GM10266 (cell line): Measurements from ENCODE around the gene RGS5.
"Not testable (repeated sequence)": the region's sequence is repeated elsewhere in the genome, so short reads cannot be mapped to it uniquely, and the experiment has no call there.

Source experiments
- DNase-seq: peaks from one replicate; pipeline ENCODE4 v3.0.0; 2012; ENCODE audit errors: extremely low spot score
- CTCF ChIP-seq: IDR thresholded peaks from 2 replicates; pipeline ENCODE4 v1.5.1; 2012; ENCODE audit warnings: mild to moderate bottlenecking, low read depth; ENCODE audit not compliant: control insufficient read depth, insufficient read depth; ENCODE audit errors: missing control alignments

Gene RGS5

DNA sequence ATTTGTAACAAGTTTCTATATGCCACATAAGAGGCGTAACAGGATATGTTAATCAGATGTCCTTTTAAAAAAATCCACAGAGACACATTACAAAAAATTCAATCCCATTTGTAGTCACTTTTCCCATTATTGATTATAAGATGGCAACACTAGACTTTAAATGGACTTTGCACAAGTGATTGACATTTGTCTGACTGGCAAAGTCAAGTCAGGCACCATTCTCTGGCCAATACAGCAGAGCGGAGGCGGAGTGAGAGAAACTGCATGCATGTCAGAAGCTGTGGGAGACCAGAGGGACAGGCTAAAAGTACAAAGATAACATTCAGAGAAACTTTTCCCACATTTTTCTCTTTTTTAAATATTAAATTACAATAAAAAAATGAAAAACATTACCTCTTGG, 28.1 kb upstream of the RGS5 start:
- no peak for TF ChIP-seq CTCF
- DNase-seq, result no peak

DNA sequence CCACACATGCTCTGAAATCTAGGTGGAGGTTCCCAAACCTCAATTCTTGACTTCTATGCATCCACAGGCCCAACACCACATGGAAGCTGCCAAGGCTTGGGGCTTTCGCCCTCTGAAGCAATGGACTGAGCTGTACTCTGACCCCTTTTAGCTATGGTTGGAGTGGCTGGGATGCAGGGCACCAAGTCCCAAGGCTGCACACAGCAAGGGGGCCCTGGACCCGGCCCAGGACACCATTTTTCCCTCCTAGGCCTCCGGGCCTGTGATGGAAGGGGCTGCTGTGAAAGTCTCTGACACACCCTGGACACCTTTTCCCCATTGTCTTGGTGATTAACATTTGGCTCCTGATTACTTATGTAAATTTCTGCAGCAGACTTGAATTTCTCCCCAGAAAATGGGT, 25.6 kb upstream of the RGS5 start:
- DNase-seq, result not testable (repeated sequence)

GRCh38 chr1:163227126-163227525, 24.4 kb upstream of the RGS5 start:
- no peak for DNase-seq

DNA sequence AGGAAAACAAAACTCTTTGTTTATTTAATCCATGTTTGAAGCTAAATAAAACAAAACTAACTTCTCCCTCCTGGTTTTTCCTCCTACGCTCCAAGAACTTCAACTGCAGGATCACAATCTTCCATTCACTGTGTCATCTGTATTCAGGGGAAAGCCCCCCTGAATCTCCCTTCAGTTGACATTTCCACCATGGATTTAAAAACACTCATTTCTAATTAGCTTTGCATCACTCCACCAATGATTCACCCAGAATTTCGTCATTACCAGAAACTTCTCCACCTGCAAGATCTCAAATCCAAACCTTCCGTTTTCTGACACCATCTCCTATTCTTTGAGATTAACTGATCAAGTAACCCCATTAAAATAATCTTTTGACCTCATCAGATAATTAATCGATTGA, 10.9 kb upstream of the RGS5 start:
- no peak for DNase-seq
- TF ChIP-seq CTCF, result no peak

More at GRCh38 chr1:163227126-163227525, 24.4 kb upstream of the RGS5 start:
- no peak for TF ChIP-seq CTCF

- DNase-seq, result no peak
- no peak for TF ChIP-seq CTCF
Measured at GRCh38 chr1:163211667-163212066, 9.0 kb upstream of the RGS5 start.

DNA sequence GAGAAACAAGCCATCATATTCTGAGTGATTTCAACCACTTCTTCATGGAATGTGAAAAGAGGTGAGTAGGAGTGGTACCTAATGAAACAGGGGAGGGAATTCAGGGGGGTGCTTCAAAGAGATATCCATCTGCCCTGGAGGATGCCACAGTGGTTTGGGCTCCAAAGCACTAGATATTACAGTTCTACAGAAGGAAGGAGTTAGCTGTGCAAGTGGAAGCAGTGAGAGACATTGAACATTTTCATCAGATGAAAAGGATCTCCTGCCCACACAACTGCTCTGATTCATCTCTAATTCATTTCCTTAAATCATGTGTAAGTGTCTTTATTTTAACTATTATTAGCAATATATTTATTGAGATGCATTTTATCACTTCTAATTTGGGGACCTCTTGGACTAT, 2.8 kb upstream of the RGS5 start:
- no peak for TF ChIP-seq CTCF
- DNase-seq, result no peak

DNA sequence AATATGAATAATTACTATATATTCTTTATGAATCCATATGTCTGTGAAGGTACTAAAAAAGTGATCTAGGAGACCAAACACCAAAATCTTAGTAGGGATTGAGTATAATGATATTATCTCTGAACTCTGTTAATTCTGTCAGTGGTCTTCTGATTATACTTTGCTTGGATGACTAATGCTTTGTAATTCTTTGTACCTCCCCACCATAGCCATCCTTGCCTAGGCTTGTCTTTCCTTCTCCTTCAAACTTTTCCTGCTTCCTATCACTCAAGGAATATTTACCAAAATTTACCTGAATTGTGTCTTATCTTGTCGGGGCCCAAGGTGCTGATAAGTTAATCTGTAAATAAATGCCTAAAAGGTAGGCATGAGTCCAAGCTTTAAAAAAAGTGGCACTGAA, 845 bp upstream of the RGS5 start:
- TF ChIP-seq CTCF, result no peak
- no peak for DNase-seq

DNA sequence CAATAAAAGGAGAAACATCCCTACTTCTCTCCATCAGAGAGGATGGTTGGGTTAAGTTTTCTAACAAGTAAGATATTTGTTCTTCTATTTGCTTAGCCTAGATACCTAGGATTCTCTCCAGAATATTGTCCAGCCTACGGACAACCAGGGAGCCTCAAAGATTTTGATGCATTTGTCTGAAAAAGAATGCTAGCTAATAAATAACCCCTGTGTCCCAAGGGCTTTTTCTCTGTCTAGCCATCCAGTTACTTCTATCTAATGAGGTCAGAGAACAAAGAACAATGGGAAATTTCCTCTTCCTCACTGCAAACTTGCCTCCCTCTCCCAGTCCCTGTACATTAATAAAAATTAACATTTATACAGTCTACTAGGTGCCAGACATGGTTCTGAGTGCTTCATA, 810 bp downstream of the RGS5 start:
- DNase-seq, result no peak
- no peak for TF ChIP-seq CTCF
